HG02623 (cell line): Measurements from ENCODE around the gene CHTF18.
"Not testable (repeated sequence)": the region's sequence is repeated elsewhere in the genome, so short reads cannot be mapped to it uniquely, and the experiment has no call there.

Experiments
- ATAC-seq: cut with Tn5 transposase; IDR thresholded peaks from one replicate; pipeline ENCODE4 v1.9.1; 2021; ENCODE audit warnings: moderate library complexity; ENCODE audit not compliant: unreplicated experiment

Gene CHTF18

GRCh38 chr16:825341-826061, 37.1 kb downstream of the CHTF18 start:
- no peak for ATAC-seq

- no peak for ATAC-seq
Observed at GRCh38 chr16:827513-827912, 39.1 kb downstream of the CHTF18 start.

GRCh38 chr16:828891-829290, 40.5 kb downstream of the CHTF18 start:
- no peak for ATAC-seq

- no peak for ATAC-seq
Observed at GRCh38 chr16:830107-830870, 41.9 kb downstream of the CHTF18 start.

- no peak for ATAC-seq
Observed at GRCh38 chr16:830871-831570, 42.6 kb downstream of the CHTF18 start.

GRCh38 chr16:831571-832413, 43.4 kb downstream of the CHTF18 start:
- no peak for ATAC-seq

GRCh38 chr16:832652-833336, 44.4 kb downstream of the CHTF18 start:
- no peak for ATAC-seq

GRCh38 chr16:833411-833810, 45.0 kb downstream of the CHTF18 start:
- ATAC-seq: no peak

GRCh38 chr16:835373-835772, 47.0 kb downstream of the CHTF18 start:
- no peak for ATAC-seq

- ATAC-seq: no peak
Observed at GRCh38 chr16:836221-836620, 47.8 kb downstream of the CHTF18 start.

- ATAC-seq: not testable (repeated sequence)
Observed at GRCh38 chr16:836822-837221, 48.4 kb downstream of the CHTF18 start.

GRCh38 chr16:838741-839140, 50.3 kb downstream of the CHTF18 start:
- no peak for ATAC-seq

GRCh38 chr16:839643-840408, 51.4 kb downstream of the CHTF18 start:
- ATAC-seq: no peak

GRCh38 chr16:840561-841454, 52.4 kb downstream of the CHTF18 start:
- no peak for ATAC-seq

- ATAC-seq: no peak
Observed at GRCh38 chr16:841455-842060, 53.1 kb downstream of the CHTF18 start.

- no peak for ATAC-seq
Observed at GRCh38 chr16:842061-842476, 53.6 kb downstream of the CHTF18 start.

GRCh38 chr16:842711-843560, 54.5 kb downstream of the CHTF18 start:
- ATAC-seq: no peak
